Measurements from ENCODE around the gene OSBPL10.

The OSBPL10 gene

DNA sequence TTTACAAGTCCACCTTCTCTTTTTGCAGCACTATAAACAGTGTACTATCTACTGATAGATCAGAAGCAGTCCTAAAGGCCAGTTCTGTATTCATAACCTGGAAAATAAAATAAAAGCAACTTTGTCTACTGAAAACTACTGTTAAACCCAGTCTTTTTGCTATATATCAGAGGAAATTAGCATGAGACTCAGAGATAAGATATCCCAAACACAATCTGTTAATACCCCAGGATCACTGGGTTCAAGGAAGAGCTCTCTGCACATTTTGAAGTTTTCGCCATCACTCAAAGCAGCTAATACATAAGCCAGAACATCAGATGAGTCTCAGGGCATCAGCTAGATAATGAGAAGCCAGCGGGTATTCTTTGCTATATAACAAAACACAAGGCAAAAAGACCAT, 21.8 kb downstream of the OSBPL10 start:
- DNase-seq (ENCODE audit: low read depth) = no peak

DNA sequence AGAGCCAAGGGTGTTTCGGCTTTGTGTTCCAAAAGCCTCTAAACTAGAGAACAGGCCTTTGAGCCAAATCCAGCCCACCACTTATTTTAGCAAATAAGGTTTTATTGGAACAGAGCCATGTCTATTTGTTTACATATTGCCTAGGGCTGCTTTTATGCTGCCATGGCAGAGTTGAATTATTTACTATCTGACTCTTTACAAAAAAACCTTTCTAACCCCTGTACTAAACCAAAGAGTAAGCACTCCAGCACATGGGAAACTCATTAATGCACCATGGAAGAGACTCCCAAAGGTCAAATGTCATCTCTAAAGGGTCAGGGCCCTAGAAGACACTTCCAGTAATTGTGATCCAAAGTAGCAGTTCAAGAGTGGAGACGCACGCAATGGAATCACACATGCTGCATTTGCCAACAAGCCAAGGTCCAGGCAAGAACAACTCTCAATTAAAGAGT, 22.3 kb downstream of the OSBPL10 start:
- no peak for DNase-seq (ENCODE audit: low read depth)

DNA sequence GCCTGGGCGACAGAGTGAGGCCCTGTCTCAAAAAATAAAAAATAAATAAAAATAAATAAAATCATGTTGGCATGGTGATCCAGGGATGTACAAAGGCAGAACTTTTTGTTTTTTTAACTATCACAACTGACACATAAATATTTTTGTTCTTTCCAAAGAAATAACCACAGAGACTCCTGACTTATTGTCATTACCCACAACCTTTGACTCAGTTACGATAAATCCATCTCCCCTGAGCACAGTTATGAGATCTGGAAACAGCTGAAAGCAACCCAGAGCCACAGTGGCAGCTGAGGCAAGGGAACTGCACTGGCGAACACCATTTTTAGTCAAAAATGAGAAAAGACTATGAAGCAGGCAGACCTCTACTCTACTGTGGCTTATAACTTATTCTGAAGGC, 24.0 kb downstream of the OSBPL10 start:
- no peak for DNase-seq (ENCODE audit: low read depth)

DNA sequence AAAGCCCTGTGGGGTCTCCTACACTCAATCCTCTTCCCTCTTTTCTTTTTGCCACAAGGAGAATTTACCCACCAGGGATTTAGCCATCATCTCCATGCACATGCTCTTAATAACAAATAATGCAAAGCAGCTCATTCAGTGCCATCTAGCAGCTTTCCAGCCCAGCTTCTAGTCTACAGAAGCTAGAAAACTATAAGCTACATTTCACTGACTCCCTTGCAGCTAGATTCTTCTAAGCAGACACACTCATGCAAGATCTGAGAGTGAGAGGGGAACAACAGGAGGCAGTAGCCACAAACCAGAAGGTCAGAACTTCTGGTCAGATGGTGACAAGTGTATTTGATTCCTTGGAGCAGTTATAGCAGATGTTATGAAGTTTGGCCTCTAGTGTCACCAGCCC, 25.5 kb downstream of the OSBPL10 start:
- DNase-seq (ENCODE audit: low read depth) = no peak

DNA sequence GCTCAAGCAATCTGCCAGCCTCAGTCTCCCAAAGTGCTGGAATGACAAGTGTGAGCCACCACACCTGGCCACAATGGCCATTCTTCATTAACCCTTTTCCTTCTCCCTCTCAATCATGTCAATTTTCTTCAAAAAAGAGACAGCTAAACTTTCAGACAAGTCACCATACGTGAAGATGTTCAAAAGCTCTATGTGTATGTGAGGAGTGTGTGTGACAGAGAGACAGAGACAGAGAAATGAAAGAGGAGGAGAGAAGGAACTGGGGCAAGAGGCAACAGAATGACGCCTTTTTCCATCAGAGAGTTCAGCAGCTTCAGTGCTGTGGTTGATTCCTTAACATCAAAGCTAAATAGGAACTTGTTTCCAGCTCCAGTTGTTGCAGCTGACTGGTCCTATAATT, 27.4 kb downstream of the OSBPL10 start:
- no peak for DNase-seq (ENCODE audit: low read depth)

DNA sequence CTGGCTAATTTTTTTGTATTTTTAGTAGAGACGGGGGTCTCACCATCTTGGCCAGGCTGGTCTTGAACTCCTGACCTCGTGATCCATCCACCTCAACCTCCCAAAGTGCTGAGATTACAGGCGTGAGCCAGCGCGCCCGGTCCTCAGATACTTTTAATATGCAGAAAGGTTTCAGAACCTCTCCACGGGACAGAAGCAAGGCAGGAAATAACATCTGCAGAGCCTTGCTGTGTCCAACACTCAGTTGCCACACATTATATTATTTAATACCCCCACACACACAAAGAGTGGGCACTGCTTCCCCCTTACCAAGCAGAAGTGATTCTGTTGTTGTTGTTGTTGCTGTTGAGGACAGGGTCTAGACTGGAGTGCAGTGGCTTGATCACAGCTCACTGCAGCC, 28.0 kb downstream of the OSBPL10 start:
- DNase-seq (ENCODE audit: low read depth) = no peak

DNA sequence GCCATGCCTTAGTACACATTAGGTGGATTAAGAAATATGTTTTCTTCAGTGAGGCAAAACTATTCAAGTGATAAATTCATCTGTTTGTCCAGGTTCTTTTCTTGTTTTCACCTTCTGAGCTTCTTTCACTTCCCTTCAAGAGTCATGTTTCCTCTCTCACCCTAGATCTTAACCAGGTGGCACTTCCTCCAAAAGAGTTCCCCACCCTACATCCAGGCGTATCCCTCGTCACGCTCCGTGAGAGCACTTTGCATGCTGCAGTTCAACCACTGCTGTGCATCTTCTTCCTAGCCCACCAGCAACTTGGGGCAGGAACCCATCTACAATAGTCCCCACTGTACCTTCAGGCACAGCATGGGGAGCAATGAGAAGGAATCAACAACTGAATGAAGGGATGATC, 28.9 kb downstream of the OSBPL10 start:
- DNase-seq (ENCODE audit: low read depth) = no peak

DNA sequence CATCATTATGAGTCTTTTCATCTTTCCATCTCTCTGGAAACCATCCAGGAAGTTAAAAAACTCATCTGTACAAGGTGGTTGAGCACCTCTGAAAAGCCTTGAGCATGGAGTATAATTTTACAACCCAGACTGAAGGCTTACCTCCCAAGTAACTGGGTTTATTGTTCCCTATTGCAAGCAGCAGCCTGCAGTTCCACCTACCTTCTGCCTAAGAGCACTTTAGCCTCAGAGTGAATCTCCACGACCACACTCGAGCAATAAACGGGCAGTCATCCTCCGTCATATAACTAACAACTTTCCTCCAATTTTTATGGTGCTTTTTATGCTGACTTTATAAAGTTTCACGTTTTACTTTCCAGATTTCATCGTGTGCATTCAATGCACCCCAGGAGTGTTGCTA, 32.8 kb downstream of the OSBPL10 start:
- no peak for DNase-seq (ENCODE audit: low read depth)

DNA sequence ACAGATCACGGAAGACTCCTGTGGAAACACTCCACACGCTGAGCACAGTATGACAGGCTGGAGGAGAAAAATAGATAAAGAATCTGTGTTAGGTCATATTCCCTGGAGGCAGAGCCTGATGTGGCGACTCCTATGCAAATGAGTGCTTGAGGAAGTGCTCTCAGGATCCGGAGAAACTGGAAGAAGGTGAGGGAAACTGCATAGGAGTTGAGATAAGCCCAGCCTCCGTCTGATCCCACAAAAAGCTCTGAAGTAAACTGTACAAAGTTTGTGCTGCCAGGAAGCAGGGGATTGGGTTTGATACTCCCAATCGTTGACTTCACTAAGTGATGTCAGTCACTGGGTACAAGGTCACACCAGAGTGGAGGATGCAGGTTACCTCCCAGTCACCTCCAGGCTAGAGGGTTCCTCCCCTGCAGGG, 33.4 kb downstream of the OSBPL10 start:
- DNase-seq (ENCODE audit: low read depth) = no peak

DNA sequence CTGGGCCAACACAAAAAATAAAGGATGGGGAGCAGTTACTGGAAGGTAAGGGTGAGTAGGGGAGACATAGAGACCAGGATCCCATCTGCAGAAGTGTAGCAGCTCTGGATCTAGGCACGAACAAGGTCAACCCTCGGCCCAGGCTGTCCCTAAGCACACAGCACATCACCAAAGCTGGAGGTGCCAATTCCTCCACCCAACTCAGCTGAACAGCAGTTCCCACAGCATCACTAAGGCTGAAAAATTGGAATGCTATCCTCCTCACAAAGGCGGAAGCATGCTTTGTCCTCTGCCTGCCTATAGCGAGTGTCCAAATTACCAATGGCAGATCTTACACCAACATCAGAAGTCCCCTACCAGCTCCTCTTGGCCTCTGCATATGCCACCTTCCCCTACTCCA, 33.9 kb downstream of the OSBPL10 start:
- no peak for DNase-seq (ENCODE audit: low read depth)

DNA sequence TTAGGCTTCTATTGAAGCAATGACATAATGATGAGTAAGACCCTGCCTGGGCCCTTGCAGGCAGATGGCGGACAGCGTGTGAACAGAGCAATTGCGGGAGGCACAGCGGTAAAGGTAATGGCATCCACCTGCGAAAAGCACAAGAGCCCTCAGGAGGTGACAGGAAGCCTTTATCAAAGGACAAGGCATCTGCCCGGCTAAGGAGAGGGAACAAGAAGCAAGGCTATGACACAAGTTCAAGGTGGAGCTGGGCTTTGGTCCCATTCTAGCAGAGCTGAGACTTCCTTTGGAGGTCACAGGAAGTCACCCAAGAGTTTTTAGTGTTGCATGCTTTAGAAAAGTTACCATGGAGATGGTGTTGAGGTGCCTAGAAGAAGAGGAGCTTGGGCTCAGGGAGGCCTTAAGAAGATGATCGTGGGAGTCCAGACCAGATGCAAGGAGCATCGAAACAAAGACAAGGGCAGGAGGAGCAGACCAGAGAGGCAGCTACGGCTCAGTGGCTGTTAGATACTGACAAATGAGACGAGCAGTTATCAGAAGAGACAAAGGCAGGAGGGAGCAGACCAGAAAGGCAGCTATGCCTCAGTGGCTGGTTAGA, 34.5 kb downstream of the OSBPL10 start:
- DNase-seq (ENCODE audit: low read depth) = no peak

DNA sequence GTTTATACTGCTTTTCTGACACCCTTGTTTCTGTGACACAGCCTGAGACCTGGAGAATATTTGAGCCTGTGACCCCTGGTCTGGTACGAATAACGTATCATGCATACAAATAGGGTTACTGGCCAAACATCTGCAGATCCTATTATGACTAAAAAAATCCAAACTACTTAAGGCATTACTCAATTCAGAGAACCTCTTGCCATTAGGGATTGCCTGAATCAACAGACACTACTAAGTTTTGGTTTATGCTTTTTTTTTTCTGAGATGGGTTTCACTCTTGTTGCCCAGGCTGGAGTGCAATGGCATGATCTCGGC, 35.4 kb downstream of the OSBPL10 start:
- DNase-seq (ENCODE audit: low read depth) = no peak

DNA sequence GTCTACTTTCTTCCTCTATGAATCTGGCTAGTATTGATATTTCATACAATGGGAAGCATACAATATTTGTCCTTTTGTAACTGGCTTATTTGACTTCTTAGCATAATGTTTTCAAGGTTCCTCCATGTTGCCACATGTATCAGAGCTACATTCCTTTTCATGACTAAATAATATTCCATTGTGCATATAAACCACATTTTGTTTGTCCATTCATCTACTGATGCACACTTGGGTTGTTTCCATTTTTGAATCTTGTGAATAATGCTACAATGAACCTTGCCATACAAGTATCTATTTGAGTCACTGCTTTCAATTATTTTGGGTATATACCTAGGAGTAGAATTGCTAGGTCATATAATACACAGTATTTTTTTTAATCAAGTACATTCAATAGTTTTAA, 38.0 kb downstream of the OSBPL10 start:
- DNase-seq (ENCODE audit: low read depth) = no peak

DNA sequence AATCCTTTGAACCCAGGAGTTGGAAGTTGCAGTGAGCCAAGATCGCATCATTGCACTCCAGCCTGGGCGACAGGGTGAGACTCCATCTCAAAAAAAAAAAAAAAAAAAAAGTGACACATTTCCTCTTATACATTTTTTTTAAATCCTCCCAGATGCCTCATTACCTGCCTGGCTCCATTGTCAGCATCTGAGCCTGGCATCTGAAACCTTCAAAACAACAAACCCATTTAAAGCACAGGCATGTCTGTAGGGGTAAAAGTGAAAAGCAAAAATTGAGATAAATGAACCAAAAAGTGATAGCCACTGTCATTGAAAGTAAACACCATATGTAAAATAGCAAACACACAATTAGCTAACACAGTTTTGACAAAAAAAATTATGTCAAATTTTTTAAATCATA, 38.6 kb downstream of the OSBPL10 start:
- no peak for DNase-seq (ENCODE audit: low read depth)

DNA sequence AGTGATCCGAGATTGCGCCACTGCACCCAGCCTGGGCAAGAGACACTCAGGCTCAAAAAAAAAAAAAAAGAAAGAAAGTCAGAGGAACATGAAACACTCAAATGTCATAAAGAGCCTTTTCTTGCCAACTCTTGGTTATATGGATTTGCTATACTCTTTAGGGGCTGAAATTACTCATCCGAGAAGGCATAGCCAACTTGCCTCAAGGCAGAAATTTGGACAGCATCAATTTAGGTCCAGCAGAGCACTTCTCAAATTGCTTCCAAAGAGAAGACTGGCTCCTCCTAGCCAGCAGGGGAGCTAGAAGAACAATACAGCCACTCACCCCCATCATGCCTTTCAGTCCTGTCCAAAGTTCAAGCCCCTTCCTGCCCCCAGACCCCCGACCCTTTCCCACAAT, 43.8 kb downstream of the OSBPL10 start:
- DNase-seq (ENCODE audit: low read depth) = no peak

DNA sequence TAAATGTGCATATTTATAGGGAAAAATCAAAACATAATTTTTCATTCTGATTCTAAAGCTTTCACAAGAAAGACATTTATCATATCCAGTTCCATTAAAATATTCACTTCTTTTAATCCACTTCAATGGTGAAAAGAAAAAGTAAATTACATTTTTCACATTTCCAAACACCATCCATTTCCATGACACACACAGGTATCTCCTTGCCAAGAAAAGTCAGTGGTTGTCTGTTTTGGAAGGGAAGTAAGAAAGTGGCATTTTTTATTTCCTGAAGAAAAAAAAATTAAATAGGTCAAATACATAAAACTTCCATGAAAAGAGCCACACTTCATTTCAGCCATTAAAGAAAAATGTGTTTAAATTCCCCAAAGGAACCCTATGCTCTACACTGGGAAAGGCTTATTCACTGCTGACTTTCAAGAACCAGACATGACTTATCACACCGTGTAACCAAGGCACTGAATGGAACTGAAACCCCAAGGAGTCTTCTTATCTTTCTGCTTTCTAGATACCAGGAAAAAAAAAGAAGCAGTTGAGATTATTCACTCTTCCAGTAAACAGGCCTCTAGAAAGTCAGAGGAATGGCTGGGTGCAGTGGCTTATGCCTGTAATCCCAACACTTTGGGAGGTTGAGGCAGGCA, 44.5 kb downstream of the OSBPL10 start:
- no peak for DNase-seq (ENCODE audit: low read depth)

DNA sequence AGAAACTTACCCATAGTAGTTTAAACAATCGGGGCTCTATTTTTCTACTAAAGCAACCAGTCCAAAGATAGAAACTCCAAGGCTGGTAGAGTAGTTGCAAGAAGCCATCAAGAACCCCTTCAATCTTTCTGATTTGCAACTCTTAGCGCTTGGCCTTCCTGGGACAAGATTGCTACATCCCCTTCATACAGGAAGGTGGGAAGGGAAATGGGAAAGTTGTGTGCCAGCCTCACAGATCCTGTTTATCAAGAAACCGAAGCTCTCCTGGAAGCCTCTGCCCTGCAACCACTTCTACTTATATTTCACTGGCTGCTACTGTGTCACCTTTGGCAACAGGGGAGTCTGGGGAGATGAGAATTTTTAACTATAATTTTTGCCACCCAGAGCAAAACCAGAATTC, 46.2 kb downstream of the OSBPL10 start:
- no peak for DNase-seq (ENCODE audit: low read depth)

DNA sequence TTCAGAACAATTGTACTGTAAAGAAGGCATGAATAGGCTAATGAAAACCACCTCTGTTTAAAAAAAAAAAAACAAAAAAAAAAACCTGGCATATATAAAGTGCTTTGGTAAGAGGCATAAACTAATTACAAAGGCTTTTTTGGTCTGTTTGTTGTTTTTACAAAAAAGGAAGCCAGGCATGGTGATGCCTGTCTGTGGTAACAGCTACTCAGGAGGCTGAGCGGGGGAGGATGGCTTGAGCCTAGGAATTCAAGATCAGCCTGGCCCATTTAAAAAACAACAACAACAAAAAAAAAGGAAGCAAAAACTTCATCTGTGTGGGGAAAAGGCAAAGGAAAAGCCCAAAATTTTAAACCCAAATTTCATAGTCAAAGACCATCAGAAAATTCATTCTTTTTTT, 47.0 kb downstream of the OSBPL10 start:
- DNase-seq (ENCODE audit: low read depth) = no peak

DNA sequence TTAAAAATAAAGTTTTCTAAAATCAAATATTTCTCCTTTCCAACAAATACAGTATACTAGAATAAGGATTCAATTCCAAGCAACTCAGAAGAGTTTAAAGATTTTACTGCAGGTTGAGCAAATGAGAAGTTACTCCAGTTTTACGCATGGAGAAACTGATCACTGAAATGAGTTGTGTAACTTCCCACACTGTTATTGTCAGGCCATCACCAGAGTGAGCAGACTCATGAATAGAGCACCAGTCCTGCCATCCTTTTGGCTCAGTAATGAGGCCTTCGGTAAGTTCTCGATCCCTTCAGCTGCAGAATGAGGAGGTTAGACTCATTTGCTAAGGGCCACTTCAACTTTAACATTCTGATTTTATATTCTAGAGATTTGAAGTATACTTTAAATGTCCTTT, 48.1 kb downstream of the OSBPL10 start:
- no peak for DNase-seq (ENCODE audit: low read depth)

DNA sequence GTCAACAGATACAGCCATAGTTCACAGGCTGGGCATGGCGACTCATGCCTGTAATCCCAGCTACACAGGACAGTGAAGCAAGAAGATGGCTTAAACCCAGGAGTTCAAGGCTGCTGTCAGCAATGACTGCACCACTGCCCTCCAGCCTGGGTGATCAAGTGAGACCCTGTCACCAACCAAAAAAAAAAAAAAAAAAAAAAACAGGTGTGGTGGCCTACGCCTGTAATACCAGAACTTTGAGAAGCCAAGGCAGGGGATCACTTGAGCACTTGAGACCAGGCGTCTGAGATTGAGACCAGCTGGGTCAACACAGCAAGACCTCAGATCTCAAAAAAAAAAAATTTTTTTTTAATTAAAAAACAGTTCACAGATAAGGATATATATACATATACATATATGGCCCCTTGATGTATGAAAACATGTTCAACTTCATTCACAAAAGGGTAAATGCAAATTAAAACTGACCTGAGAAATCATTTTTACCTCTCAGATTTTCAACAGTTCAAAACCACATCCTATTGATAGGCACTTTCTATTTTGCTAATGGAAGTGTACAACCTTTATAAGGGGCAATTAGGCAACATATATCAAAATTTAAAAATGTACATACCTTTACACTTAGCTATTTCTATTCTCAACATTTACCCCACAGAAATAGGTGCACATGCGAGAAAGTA, 51.1 kb downstream of the OSBPL10 start:
- no peak for DNase-seq (ENCODE audit: low read depth)

DNA sequence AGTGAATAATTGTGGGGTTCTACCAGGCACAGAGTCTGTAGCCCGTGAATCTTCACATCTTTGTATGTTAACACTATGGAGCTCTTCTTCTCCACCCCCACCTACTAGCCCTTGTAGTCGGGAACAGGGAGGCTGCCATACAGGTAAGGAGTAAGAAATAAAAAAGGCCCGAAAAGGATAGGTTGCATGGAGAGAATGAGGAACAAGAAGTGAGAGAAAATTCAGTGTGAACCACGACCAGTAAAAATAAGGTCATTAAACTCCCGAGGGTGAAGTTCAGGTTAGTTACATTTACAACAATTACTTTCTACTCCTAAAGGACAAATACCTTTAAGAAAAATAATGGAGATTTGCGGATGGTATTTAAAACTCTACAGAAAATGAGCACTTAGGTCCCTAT, 53.3 kb downstream of the OSBPL10 start:
- DNase-seq (ENCODE audit: low read depth) = no peak

DNA sequence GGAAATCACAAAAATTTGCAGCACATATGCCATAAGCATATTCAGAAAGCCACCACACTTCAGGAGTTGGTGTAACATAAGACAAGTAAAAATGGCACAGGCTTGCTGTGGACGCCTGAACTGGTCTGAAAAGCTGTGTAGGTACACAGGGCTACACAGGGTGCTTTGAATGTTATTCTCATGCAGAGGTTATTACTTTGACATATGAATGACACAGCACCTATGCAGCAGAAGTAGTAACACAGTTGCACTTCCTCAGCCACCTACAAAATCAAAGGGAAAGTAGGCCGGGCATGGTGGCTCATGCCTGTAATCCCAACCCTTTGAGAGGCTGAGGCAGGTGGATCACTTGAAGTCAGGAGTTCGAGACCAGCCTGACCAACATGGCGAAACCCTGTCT, 54.5 kb downstream of the OSBPL10 start:
- DNase-seq (ENCODE audit: low read depth) = no peak

DNA sequence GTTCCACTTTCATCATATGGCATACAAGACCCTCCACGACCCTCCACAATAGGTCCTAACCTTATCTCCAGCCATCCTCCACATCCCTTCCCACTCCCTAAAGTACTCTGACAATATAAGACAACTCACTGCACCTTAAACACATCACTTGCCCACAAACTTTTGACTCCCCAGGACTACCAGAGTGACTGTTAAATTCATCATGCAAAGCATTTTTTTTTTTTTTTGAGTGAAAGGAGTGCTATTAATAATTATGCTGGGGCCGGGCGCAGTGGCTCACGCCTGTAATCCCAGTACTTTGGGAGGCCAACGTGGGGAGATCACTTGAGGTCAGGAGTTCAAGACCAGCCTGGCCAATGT, 55.8 kb downstream of the OSBPL10 start:
- no peak for DNase-seq (ENCODE audit: low read depth)

Data from activated T-cell treated with anti-CD3 and anti-CD28 coated beads for 24 hours (primary cell).